GM19467 (cell line): ENCODE results near the gene FOXL1.

ENCODE experiments used
- ATAC-seq: cut with Tn5 transposase; IDR thresholded peaks from one replicate; pipeline ENCODE4 v1.9.1; 2021; ENCODE audit warnings: mild to moderate bottlenecking, moderate library complexity; ENCODE audit not compliant: unreplicated experiment

Gene FOXL1

DNA sequence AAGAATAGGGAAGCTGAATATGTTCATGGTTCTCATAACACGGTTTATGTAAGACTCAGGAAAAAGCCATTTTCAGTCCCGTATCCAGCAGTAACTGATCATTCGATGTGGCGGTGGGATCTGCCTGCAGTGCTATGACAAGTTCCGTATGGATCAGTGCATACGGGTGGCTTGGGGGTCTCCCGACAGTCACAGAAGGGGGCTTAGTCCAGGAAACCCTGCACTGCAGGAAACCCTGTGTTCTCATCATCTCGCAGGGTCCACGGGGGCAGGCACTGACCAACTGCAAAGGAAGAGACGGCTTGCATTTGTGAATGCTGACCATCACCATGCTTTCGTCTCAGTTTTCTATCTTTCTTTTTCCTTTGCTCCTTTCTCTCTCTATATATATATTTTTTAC is 31.1 kb upstream of the FOXL1 start:
- no peak for ATAC-seq

- ATAC-seq = no peak
These were observed 29.1 kb upstream of the FOXL1 start for GRCh38 chr16:86549076-86549892.

GRCh38 chr16:86549893-86550190 is 28.5 kb upstream of the FOXL1 start:
- no peak for ATAC-seq

- ATAC-seq = no peak
These were observed 28.1 kb upstream of the FOXL1 start for GRCh38 chr16:86550281-86550680.

DNA sequence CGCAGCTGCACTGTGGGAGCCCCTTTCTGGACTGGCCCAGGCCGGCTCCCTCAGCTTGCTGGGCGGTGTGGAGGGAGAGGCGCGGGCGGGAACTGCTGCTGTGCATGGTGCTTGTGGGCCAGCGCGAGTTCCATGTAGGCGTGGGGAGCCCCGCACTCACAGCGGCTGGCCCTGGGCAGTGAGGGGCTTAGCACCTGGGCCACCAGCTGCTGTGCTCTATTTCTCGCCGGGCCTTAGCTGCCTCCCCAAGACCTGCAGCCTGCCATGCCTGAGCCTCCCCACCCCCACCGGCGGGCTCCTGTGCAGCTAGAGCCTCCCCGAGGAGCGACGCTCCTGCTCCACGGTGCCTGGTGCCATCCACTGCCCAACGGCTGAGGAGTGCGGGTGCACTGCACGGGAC is 25.0 kb upstream of the FOXL1 start:
- no peak for ATAC-seq

- no peak for ATAC-seq
These were observed 23.8 kb upstream of the FOXL1 start for GRCh38 chr16:86554599-86554916.

DNA sequence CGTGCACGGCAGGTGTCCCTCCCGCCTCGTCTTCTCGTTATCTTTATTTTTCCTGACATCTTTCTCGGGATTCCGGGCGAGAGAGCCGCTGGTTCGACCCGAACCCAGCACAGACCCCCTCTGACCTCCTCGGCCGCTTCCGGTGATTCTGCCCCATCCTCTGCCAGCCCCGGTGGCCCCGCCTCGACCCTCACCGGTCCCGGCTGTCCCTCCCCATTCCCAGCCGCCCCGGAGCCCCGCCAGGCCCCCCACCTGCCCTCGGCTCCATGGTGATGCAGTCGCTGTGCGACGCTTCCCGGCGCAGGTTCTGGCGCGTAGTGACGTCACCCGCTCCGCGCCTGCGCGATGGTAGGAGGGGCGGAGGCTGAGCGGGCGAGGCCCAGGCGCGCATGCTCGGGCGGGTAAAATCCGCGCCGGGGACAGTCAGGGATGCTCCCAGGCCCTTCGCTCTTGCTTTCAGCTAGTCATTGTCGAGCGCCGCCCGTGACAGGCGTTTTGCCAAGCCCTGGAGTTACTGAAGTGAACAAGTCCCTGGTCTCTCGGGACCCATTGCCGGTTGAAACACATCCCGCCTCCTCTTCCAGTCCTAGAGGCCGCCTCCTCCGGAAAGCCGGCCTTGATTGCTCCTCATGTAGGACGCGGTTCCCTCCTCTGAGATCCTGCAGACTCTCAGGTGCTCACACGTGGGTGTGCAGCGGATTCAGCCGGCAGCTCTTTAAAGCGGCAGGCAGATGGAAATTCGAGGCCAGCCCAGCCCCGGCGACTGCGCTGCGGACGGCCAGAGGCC is 23.2 kb upstream of the FOXL1 start, which contains the start of gene MTHFSD:
Gene MTHFSD (minus strand): TSS at position 319 of the 787 bp plus-strand sequence. CDS start 51 bp downstream, at position 268.
- ATAC-seq = peak; percentile 84

GRCh38 chr16:86555704-86556075 is 22.7 kb upstream of the FOXL1 start:
- ATAC-seq = no peak

- no peak for ATAC-seq
These were observed 21.8 kb upstream of the FOXL1 start for GRCh38 chr16:86556576-86556975.

DNA sequence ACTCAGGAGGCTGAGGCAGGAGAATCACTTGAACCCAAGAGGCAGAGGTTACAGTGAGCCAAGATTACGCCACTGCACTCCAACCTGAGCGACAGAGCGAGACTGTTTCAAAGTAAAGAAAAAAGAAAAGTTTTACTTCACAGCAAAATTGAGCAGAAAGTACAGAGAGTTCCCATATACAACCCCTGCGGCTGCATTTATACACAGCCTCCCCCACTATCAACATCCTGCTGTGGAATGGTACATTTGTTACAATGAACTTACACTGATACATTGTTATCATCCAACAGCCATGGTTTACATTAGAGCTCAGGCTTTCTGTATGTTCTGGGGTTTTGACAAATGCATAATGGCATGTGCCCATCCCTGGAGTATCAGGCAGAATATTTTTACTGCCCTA is 20.8 kb upstream of the FOXL1 start:
- ATAC-seq = no peak

DNA sequence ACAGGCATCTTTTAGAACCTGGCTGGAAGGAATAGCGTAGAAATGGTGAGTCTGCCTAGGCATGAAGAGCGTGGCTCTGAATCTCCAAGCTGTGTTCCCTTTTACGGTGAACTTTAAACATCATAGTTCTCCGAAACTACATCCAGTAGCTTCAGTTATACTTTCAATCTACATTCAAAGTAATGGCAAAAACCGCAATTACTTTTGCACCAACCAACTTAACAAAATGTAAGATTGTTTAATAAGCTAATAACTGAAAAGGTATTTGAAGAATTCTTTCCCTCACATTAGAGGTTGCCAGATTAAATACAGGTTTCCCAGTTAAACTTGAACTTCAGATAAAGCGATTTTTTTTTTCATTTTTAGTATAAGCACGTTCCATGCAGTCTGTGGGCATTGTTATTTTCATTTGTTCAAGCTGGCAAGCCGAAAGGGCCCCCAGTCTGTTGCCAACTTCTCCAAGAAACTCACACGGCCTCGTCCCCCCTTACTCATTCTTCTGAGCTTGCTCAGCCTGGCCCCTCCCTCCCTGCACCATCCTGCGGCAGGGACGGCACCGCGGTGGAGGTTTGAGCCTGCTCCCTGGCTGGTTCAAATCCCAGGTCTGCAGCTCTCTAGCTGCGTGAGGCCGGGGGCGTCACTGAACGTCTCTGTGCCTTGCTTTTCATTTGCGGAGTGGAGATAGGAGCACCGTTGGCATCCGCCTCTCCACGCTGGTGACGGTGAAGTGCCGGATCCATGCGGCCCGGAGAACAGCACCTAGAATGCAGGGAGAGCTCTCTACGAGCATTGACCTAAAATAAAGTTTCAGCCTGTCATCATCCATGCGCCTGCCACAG is 19.8 kb upstream of the FOXL1 start:
- ATAC-seq = no peak

- no peak for ATAC-seq
These were observed 18.5 kb upstream of the FOXL1 start for GRCh38 chr16:86559802-86560305.

DNA sequence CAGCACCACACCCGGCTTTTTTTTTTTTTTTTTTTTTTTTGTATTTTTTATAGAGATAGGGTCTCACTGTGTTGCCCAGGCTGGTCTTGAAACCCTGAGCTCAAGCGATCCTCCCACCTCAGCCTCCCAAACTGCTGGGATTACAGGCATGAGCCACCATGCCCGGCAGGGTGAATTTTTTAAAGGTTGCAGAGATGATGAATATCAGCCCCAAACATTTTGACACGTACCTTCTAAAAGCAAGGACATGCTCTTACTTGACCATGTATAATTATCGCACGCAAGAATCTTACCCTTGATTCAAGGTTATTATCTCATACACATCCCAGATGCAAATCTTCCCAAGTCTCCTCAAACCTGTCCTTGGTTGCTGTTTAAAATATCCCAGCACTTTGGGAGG is 16.0 kb upstream of the FOXL1 start:
- no peak for ATAC-seq

DNA sequence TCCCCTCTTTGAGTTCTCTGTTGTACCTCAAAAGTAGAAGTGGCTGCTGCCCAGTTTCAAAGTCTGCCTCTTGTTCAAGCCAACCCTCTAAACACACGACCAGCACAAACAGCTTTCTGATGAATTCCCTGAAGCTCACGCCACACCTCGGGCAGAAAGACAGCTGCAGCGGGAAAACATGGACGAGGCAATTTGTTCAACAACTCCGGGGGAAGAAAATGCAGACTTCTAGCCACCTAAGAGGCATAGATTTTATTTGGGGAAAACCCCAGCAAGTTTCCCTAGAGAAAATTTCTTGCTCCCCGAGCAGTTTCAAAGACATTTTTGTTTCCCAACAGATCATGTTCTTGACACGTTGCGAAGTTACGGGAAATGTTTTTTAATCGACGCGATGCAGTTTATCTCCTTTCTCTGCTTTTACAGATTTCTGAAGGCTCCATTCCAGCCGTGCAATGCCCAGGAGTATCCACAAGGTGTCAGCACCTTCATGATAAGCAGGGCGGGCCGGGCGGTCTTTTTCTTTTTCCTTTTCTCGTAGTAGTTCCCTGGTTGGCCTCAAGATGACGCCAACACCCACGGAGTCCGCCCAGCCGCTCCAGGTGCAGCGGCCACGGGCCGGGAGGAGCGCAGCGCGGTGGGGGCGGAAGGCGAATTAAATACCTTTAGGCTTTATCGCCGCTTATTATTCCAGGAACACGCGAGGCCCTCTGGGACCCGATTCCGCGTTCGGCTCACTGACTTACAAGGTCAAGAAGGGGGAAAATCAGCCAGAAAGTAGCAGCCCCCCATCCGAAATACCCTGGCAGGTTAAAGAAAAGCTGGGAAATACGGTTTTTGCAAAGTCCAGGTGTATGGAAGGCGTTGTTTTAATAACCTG is 14.6 kb upstream of the FOXL1 start:
- peak; percentile 57 for ATAC-seq

DNA sequence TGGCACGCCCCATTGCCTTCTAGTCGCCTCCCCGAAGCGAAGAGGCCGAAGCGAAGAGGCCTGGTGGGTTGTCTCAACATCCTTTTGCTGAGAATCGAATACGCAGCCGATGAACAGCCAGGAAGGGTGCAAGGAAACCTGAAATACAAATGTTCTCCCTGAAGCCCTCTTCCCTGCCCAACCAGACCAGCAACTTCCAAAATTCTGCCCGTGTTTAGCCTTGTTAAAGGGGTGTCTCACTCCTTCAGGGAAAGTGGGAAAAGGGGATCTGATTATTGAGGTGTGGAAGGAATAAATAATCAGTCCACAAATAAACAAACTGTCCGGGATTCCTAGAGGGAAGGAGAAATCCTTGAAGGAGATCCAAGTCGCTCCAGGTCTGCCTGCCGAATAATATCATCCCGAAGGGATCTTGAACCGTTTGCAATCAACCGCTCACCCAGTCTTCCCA is 13.1 kb upstream of the FOXL1 start:
- no peak for ATAC-seq

- no peak for ATAC-seq
These were observed 12.5 kb upstream of the FOXL1 start for GRCh38 chr16:86565644-86566511.

- no peak for ATAC-seq
These were observed 11.8 kb upstream of the FOXL1 start, which contains the start of gene FOXC2 for GRCh38 chr16:86566601-86566965. FOXC2 (plus strand) TSS chr16:86566829; CDS start chr16:86567336, 507 bp downstream.

DNA sequence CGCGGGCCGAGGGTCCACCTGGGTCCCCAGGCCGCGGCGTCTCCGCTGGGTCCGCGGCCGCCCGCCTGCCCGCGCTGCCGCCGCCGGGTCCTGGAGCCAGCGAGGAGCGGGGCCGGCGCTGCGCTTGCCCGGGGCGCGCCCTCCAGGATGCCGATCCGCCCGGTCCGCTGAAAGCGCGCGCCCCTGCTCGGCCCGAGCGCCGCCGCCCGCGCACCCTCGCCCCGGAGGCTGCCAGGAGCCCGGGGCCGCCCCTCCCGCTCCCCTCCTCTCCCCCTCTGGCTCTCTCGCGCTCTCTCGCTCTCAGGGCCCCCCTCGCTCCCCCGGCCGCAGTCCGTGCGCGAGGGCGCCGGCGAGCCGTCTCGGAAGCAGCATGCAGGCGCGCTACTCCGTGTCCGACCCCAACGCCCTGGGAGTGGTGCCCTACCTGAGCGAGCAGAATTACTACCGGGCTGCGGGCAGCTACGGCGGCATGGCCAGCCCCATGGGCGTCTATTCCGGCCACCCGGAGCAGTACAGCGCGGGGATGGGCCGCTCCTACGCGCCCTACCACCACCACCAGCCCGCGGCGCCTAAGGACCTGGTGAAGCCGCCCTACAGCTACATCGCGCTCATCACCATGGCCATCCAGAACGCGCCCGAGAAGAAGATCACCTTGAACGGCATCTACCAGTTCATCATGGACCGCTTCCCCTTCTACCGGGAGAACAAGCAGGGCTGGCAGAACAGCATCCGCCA is 11.2 kb upstream of the FOXL1 start:
- ATAC-seq = no peak
